Measurements from ENCODE around the gene TNFAIP6.
"Not testable (repeated sequence)": the region's sequence is repeated elsewhere in the genome, so short reads cannot be mapped to it uniquely, and the experiment has no call there.

Gene TNFAIP6

DNA sequence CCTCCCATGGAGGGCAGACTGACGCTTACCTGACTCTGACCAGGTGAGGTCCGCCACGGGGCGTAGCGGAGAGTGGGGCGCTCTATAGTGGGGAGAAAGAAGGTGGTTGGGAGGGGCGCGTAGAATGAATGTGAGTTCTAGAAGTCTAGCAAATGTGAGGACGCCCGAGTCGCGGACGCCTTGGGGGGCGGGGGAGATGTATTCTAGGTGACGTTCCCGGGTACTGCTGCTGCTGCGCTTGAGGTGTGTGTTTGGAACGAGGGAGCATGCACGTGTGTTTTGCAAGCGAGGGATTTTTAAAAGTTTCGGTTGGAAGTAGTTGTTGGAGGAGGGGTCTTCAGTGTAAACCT is 53.1 kb downstream of the TNFAIP6 start:
- Histone ChIP-seq H4K20me1 (ENCODE audit: insufficient read depth, low read length) (peaks cover 28% of the 10 kb centered on the region), H3K79me2 (ENCODE audit: insufficient read depth, low read length) (peaks cover 61% of the 10 kb centered on the region), H3K4me3 (ENCODE audit: low read depth in 1 of 2, low read length in 2 of 2) (peak overlapping the region; percentile 98 to 99), H3K9me3 (ENCODE audit: insufficient read depth, low read length, severe bottlenecking) (no peaks in the 10 kb centered on the region), H3K9ac (ENCODE audit: low read depth, low read length) (peak overlapping the region; percentile 94), H3K36me3 (ENCODE audit: insufficient read depth, low read length) (peaks cover 37% of the 10 kb centered on the region), H3K4me2 (ENCODE audit: insufficient read depth, low read length) (peak overlapping the region; percentile 70), H3K27me3 (ENCODE audit: insufficient read depth, low read length, poor library complexity) (no peaks in the 10 kb centered on the region), H2AFZ (ENCODE audit: low read depth, low read length) (peak overlapping the region; percentile 98), H3K4me1 (ENCODE audit: insufficient read depth, low read length) (peaks cover 38% of the 10 kb centered on the region), H3K27ac (ENCODE audit: low read length) (peak overlapping the region; percentile 91)
- TF ChIP-seq, protein P1, sequence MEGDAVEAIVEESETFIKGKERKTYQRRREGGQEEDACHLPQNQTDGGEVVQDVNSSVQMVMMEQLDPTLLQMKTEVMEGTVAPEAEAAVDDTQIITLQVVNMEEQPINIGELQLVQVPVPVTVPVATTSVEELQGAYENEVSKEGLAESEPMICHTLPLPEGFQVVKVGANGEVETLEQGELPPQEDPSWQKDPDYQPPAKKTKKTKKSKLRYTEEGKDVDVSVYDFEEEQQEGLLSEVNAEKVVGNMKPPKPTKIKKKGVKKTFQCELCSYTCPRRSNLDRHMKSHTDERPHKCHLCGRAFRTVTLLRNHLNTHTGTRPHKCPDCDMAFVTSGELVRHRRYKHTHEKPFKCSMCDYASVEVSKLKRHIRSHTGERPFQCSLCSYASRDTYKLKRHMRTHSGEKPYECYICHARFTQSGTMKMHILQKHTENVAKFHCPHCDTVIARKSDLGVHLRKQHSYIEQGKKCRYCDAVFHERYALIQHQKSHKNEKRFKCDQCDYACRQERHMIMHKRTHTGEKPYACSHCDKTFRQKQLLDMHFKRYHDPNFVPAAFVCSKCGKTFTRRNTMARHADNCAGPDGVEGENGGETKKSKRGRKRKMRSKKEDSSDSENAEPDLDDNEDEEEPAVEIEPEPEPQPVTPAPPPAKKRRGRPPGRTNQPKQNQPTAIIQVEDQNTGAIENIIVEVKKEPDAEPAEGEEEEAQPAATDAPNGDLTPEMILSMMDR (IDR thresholded peaks at IDR 0.05; ENCODE audit: borderline replicate concordance, extremely low read depth, low read length, poor library complexity, severe bottlenecking), result no peak
- TF ChIP-seq EZH2 (IDR thresholded peaks at IDR 0.05; ENCODE audit: borderline replicate concordance, low read depth, low read length, severe bottlenecking), result no peak
- ATAC-seq (ENCODE audit: insufficient read depth, low read depth) (peak; percentile 48), DNase-seq (peak; percentile 62)

DNA sequence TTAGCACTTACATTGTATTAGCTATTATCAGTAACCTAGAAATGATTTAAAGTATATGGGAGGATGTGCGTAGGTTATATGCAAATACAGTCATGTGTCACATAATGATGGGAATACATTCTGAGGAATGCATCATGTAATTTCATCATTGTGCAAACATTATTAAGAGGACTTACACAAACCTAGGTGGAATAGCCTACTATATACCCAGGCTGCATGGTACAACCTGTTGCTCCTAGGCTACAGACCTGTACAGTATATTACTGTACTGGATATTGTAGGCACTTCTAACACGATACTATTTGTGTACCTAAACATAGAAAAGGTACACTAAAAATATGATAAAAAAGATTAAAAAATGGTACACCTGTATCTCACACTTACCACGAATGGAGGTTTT is 60.3 kb downstream of the TNFAIP6 start:
- no peak for TF ChIP-seq EZH2 (IDR thresholded peaks at IDR 0.05; ENCODE audit: borderline replicate concordance, low read depth, low read length, severe bottlenecking)
- ATAC-seq (ENCODE audit: insufficient read depth, low read depth), result 0 out of 3 replicates have a peak, but pooled peaks have one; percentile 15
- no peak overlapping the region for H3K4me2 ChIP-seq (ENCODE audit: insufficient read depth, low read length)
- H3K9ac ChIP-seq (ENCODE audit: low read depth, low read length), result no peak overlapping the region
- H4K20me1 ChIP-seq (ENCODE audit: insufficient read depth, low read length), result peaks cover 40% of the 10 kb centered on the region
- H3K4me1 ChIP-seq (ENCODE audit: insufficient read depth, low read length), result peaks cover 10% of the 10 kb centered on the region
- peaks cover 94% of the 10 kb centered on the region for H3K79me2 ChIP-seq (ENCODE audit: insufficient read depth, low read length)
- H2AFZ ChIP-seq (ENCODE audit: low read depth, low read length), result no peak overlapping the region
- H3K27ac ChIP-seq (ENCODE audit: low read length), result no peak overlapping the region
- H3K36me3 ChIP-seq (ENCODE audit: insufficient read depth, low read length), result peaks cover 93% of the 10 kb centered on the region
- no peak for DNase-seq
- H3K9me3 ChIP-seq (ENCODE audit: insufficient read depth, low read length, severe bottlenecking), result no peaks in the 10 kb centered on the region
- H3K27me3 ChIP-seq (ENCODE audit: insufficient read depth, low read length, poor library complexity), result no peaks in the 10 kb centered on the region
- no peak overlapping the region for H3K4me3 ChIP-seq (ENCODE audit: low read depth in 1 of 2, low read length in 2 of 2)

DNA sequence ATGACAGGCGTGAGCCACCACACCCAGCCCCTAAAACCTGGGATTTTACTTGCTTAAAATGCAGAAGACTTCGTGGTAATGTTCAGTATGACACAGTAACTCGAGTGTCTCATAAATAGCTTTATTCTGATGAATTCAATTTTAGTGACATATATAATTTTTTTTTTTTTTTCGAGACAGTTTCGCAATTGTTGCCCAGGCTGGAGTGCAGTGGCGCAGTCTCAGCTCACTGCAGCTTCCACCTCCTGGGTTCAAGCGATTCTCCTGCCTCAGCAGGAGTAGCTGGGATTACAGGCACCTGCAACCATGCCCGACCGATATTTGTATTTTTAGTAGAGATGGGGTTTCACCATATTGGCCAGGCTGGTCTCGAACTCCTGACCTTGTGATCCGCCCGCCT is 64.3 kb downstream of the TNFAIP6 start:
- DNase-seq; ATAC-seq (ENCODE audit: insufficient read depth, low read depth); H3K4me3 ChIP-seq (ENCODE audit: low read depth in 1 of 2, low read length in 2 of 2); H3K4me2 ChIP-seq (ENCODE audit: insufficient read depth, low read length); H3K4me1 ChIP-seq (ENCODE audit: insufficient read depth, low read length); H3K9ac ChIP-seq (ENCODE audit: low read depth, low read length); H3K9me3 ChIP-seq (ENCODE audit: insufficient read depth, low read length, severe bottlenecking); H2AFZ ChIP-seq (ENCODE audit: low read depth, low read length); H3K27ac ChIP-seq (ENCODE audit: low read length); H3K27me3 ChIP-seq (ENCODE audit: insufficient read depth, low read length, poor library complexity): not testable (repeated sequence)
- H4K20me1 ChIP-seq (ENCODE audit: insufficient read depth, low read length), result peaks cover 37% of the 10 kb centered on the region; the same call in 1 of the 2 replicates
- peaks cover 98% of the 10 kb centered on the region for H3K36me3 ChIP-seq (ENCODE audit: insufficient read depth, low read length)
- peaks cover 96% of the 10 kb centered on the region for H3K79me2 ChIP-seq (ENCODE audit: insufficient read depth, low read length)

DNA sequence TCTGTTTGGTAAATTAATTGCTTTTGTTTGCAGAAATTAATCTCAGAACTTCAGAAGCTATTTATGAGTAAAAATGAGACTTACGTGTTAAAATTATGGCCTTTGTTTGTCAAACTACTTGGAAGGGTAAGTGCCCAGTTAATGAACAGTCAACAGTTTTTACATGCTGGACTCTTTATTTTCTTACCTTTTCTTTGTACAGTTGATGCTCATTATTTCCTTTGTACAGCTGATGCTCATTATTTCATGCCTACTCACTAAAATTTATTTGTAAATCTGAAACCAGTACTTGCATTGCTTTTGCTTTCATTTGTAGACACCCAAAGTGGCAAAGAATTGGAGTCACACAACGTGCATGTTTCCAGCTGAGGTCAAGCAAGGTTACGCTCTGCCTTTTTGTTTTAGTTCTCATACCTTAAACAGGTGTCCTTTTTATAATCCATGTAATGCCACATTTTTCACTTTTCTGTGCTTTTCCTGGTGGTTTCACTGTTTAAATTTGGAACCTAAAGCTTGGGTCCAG is 65.6 kb downstream of the TNFAIP6 start:
- no peak for ATAC-seq (ENCODE audit: insufficient read depth, low read depth)
- DNase-seq, result no peak
- no peaks in the 10 kb centered on the region for H3K9me3 ChIP-seq (ENCODE audit: insufficient read depth, low read length, severe bottlenecking)
- H3K4me3 ChIP-seq (ENCODE audit: low read depth in 1 of 2, low read length in 2 of 2), result no peak overlapping the region
- H4K20me1 ChIP-seq (ENCODE audit: insufficient read depth, low read length), result peaks cover 33% of the 10 kb centered on the region; the same call in 1 of the 2 replicates
- H3K27me3 ChIP-seq (ENCODE audit: insufficient read depth, low read length, poor library complexity), result no peaks in the 10 kb centered on the region
- no peak overlapping the region for H2AFZ ChIP-seq (ENCODE audit: low read depth, low read length)
- H3K4me2 ChIP-seq (ENCODE audit: insufficient read depth, low read length), result no peak overlapping the region
- H3K9ac ChIP-seq (ENCODE audit: low read depth, low read length), result no peak overlapping the region
- peaks cover 94% of the 10 kb centered on the region for H3K79me2 ChIP-seq (ENCODE audit: insufficient read depth, low read length)
- peaks cover 96% of the 10 kb centered on the region for H3K36me3 ChIP-seq (ENCODE audit: insufficient read depth, low read length)
- no peaks in the 10 kb centered on the region for H3K4me1 ChIP-seq (ENCODE audit: insufficient read depth, low read length)
- H3K27ac ChIP-seq (ENCODE audit: low read length), result no peak overlapping the region
- TF ChIP-seq EZH2 (IDR thresholded peaks at IDR 0.05; ENCODE audit: borderline replicate concordance, low read depth, low read length, severe bottlenecking), result no peak
- TF ChIP-seq, protein P1 (IDR thresholded peaks at IDR 0.05; ENCODE audit: borderline replicate concordance, extremely low read depth, low read length, poor library complexity, severe bottlenecking), result no peak

Measured in DND-41 (cell line).